Epidermal melanocyte (primary cell): Measurements from ENCODE around the gene TMEM253.

Experiments
- DNase-seq: peaks from one replicate; pipeline ENCODE4 v3.0.0; 2011; ENCODE audit warnings: low spot score; ENCODE audit not compliant: insufficient read length

Gene TMEM253

DNA sequence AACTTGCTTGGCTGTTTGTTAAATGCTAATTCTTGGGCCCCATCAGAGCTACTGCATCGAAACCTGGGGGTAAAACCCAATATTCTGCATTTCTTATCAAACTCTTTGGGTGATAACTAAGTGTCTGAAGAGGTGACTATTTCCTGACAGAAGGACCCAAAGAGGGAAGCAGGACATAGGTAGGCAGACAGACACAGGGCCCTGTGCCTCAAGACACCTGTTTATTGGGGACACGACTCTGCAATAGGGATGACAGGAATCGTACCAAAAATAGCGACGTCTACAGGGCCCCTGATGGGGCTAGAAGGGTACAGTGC is 11.0 kb upstream of the TMEM253 start:
- no peak for DNase-seq

DNA sequence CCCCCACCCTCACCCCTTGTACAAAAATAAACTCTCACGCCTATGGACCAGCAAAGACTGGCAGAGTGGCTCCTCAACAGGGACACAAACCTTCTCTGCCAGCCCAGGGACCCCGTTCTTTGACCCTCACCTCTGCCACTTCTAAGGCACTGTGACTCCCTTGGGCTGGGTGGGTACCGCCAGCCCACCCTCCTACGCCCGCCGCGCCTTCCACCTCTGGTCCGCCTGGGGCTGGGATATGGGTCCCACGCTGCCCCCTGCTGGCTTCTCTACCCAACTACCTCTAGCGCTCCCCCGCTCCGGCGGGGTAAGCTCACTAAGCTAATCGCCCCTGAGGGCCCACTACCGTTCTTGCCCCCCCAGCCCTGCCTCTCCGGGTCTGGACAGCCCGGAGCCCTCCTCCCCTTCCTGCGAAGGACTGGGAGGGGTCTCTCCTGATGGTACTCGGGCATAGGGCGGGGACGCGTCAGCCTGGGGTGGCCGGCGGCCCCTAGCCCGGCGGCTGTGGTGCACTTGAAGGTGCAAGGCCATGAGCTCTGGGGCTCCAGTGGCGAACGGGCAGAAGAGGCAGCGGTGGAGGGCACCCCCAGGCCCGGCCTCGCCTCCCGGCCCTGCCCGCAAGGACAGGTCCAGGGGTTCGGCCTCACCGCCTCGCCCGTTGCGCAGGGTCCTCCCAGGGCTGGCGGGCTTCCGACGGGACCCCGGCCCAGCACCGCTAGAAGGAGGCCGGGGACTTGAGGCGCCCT is 10.5 kb upstream of the TMEM253 start:
- no peak for DNase-seq

DNA sequence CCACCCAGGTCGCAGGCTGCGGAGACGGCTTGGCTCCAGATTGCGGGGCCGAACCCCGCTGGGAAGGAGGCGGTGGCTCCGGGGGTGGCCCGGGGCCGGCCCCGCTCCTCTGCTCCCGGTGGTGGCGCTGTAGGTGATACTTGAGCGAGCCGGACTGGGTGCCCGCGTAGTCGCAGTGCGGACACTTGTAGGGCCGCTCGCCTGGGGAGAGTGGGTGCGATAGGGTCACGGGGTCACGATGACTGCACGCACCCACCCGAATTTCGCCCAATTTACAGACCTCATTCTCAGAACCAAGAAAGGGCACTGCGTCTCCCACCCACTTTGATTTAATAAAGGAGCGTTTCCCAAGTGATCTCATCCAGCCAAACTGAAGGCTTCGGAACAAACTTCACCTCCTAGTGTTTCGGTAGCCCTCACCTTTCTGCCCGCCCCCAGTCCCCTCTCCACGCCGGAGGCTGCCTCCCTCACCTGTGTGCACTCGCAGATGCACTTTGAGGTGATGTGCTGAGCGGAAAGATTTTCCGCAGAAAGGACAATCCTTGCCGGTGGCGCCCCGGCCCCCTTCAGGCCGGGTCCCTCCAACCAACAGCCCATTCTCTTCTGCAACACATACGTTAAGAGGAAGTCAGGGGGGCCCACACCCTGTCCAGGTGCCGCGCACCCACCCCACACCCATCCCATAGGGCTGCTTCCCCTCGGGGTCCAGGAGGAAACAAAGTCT is 9.8 kb upstream of the TMEM253 start:
- DNase-seq: no peak

DNA sequence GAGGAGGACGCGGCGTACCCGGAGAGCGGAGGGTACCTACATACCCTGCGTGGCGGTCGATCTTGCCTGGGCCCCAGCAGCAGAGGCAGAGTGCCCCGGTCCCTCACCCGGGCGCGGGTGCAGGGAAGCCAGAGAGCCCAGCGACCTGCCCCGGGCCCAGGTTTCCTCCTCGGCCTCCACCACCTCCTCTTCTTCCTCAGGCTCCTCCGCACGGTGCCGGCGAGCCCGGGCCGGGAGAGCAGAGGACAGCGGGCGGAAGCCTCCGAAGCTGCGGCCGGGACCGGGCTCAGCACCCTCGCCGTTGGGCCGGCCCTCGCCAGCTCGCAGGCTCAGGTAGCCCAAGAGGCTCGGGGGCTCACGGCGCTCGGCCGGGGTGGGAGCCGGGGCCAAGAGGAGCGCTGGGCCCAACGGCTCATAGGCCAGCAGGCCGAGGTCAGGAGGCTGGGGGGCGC is 9.0 kb upstream of the TMEM253 start:
- no peak for DNase-seq

DNA sequence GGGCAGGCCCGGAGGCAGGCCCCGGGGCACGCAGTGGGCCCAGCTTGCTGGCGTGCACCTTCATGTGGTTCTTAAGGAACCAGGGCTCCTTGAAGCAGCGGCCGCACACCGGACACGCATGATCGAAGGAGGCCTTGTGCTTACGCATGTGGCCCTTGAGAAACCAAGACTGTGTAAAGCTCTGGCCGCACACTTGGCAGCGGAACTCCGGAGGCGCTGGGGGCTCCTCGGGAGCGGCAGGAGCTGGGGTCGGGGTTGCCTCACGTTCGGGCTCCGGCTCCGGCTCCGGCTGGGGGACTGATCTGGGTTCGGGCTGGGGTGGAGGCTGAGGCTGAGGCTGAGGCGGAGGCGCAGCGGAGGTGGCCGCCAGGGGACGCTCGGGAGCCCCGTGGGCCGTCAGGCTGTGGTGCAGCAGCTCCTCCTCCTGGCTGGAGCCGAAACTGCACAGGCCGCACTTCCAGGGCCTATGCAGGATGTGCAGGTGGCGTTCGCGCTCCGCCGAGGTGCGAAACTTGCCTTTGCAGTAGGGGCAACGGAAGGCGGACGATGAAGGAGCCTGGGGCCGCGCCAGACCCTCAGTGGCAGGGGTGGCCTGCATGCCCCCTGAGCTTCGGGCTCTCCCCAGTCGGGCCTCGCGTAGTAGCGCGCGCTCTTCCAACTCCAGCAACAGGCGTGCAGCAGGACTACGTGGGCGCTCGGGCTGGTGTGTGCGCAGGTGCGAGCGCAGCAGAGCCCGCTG is 8.4 kb upstream of the TMEM253 start:
- peak; percentile 94 for DNase-seq

DNA sequence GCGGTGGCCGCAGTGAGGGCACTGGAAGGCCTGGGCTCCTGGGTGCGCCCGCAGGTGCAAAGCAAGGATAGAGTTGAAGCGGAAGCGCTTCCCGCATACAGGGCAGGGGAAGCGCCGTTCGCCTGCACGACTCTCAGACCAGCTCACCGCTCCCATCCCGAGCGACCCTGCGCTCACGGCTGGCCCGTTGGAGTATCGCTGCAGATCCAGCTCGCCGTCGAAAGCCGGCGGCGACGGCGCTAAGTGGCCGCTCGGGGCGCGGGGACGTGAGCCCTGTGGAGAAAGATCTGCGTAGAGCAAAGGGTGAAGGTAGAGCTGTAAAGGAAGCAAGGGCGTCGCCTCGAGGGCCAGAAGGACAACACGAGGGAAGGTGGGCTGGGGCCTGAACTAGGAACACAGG is 7.8 kb upstream of the TMEM253 start:
- DNase-seq: no peak

DNA sequence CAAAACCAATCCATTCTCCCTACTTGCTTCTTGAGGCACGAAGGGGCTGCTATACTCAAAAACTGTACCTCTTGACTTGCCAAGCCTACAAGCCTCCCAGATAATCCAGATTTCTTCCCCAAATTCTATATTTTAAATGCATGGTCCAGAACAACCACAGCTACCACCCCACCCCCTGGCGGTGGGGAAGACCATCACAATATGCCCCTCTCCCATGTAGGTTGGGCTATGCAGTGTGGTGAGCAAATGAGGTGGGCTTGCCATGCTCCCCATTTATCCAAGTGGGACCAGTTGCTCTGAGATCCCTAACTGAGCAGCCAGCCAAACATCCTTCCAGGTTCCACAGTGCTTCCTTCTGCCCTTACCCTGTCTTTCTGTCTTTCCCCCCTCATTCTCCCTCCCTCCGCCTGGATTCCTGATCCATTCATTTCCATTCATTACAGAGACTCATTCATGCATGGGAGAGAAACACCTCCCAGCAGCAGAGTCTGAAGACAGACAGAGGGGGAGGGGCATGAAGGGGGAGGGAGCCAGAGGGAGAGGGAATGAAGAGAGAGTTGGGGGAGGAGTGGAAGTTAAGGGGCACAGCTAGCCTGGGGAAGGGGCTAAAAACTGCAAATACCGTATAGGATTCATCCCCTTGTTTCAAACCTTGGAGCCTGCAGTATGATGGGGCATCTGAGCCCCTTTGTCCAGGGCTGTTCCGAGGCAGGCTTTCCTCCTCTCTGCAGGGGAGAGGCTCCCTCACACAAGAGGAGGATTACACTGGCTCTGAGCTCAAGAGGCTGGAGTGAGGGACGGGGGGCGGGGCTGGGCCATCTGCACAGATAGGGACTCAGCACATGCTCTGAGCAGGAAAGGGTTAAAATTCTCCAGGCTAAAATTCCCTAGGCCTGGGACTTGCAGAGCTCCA is 6.8 kb upstream of the TMEM253 start:
- peak; percentile 75 for DNase-seq

DNA sequence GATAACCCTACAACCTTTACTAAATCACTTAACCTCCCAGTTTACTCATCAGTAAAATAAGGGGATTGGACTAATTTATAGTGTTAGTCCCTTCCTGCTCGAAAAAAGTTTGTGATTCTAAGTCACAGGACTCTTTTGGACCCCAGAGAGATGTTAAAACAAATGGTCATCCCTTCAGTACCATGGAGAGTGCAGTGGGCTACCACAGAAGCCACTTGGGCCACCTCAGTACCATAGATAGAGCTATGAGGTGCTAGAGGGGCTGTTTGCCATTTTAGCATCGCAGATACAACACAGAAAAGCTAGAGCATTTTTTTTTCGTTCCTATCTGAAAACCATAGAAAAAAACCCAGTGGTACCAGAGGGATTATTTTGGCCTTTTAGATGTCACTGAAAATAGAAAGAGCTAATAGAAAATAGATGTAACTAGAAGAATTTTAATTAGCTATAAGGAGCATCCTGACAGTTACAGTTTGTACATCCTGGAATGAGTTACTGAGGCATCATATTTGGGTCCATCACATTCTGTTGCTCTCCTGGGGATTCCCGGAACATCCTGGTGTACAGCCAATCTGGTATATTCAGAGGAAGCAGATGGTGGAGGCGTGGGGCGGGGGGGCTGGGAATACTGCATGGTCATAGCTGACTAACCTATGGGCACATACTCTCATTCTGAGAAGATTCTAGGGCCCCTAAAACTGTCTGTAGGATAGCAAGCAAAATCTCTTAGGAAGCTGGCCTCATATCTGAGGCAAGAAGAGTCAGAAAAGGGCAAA is 5.2 kb upstream of the TMEM253 start:
- no peak for DNase-seq

DNA sequence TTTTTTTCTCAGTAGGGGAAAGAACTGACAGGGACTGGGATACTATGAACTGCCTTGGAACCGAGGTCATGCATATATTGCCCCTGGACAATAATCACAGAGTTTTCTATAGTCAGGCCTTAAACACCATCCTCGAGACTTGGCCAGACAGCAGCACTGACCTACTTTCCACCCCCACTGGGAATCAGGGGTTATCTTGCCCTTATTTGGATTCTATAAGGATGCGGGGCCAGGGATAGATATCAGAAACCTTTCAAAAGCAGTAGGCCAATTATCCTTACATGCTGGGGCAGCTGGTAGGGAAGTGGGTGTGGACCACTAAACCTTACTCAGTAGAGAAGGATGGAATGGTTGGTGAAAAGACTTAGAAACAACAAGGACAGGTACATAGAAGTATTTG is 4.4 kb upstream of the TMEM253 start:
- no peak for DNase-seq

DNA sequence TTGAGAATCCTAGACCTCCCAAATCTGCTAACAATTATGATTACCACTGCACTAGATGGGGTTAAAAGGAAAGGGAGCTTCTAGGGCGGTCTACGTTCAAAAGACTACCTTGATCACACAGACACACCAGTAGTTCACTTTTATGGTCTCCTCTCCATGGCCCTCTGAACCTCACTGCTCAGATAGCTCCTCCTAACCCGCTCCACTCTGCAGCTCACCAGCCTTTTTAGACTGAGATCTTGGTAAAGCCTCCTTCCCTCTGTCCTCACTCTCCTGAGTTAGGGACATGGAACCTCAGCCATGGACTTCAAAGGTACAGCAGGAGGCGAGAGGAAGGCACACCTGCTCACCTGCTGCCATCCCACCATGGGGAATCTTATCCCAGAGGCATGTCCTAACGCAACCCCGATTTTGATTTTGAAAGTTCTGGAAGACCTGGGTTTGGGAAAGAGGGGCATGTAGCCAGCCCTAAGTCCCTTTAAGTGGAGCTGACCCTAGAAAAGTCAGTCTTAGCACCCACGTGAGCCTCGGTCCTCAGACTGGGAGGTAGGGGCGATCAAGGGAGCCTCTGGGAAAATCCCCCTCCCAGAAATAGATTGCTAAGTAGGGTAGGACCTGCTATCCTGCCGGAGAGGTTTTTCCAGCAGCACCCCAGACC is 3.8 kb upstream of the TMEM253 start:
- DNase-seq: no peak

DNA sequence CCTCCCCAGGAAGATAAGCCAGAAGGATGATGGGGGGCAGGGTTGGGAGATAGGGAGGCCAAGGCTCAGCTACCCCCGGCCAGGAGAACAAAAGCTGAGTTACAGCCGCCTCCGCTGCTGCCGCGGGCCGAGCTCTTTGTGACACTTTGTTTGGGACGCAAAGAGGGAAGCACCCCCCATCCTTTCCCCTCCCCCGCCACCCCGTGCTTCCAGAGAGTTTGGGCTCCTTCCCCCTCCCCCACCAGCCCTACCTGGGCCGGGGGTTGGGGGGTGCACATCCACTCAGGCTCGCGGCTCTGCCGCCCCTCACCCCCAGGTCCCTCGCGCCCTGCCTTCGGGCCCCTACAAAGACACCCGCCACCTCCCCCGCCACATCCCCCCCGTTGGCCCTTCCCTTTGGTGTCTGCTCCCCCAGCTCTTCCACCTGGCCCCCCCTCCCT is 3.2 kb upstream of the TMEM253 start:
- DNase-seq: no peak

DNA sequence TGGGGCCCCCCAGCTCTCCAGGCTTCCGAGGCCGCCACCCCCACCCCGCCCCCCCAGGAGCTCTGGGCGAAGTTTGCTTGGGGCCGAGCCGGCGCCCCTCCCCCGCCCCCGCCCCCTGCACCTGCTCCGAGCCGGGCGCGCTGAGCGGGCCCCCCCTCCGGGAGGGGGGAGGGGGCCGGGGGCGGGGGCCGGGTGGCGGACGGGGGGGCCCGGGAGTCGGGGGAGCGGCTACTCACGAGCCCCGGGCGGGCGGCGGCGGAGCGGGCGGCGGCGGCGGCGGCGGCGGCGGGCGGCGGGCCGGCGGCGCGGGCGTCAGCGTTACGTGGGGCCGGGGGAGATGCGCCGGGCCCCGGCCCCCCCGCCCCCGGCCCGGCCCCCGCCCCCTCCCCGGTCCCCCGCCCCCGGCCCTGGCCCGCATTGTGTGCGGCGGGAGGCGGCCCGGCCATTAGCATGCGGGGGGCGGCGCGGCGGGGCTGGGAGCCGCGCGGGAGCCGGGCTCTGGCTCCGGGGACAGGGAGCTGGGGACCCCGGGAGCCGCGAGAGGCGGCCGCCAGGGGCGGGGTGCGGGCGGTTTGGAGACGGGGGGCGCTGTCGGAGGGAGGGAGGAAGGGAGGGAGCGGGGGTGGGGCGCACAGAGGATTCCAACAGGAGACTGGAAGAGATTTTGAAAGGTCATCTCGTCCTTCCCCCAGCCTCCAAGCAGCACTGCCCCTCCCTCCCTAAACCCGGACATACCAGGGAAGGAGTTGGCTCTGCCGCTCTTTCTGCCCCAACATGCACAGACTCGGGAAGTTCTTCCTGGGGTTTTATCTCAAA is 2.6 kb upstream of the TMEM253 start, which contains the start of gene ZNF219:
Gene ZNF219 (minus strand): TSS at position 580 of the 816 bp plus-strand sequence. CDS start 5,064 bp downstream, outside the sequence.
- DNase-seq: no peak

DNA sequence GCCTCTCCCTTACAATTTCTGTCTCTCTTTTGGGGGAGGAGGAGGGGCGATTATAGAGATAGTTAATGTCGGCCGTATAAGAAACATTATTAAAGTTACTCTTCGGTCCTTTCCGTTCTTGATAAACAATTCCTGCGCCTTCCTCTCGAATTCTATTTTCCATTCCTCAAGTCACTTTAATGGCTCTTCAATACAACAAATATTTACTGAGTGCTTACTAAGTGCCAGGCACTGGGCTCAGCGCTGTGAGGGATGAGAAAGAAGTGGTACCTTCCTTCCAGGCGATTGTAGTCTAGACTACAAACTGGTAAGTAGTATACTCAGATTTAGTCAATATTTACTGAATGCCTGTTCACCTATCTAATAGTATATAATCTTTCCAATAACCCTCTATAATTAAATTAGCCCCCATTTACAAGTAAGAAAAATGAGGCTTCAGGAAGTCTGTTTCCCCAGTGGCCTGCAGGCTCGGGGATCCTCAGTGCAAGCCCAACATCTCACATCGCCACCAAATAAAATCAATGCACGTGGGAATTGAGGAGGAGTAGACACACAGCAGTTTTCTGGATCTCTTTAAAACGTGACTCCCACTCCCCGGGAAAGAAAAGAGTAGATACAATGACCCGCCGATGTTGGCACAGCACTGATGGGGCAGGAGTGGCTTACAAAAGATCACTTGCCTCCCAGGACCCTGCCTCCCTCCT is 1.8 kb upstream of the TMEM253 start:
- no peak for DNase-seq

DNA sequence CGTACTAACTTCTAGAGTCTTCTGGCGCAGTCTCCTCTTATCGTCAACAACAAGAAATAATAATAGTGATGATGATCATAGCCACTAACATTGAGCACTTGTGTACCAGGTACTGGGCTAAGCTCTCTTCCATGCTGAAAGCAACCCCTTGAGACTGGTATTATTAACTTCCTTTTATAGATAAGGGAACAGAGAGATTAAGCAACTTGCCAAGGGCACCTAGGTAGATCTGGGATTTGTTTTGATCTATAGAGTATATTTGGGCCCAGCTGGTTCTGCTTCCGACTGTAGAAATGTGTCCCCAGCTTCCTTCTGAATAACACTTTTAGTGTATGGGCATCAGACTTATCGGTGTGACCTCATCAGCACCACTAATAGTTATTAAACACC is 1.3 kb upstream of the TMEM253 start:
- no peak for DNase-seq

DNA sequence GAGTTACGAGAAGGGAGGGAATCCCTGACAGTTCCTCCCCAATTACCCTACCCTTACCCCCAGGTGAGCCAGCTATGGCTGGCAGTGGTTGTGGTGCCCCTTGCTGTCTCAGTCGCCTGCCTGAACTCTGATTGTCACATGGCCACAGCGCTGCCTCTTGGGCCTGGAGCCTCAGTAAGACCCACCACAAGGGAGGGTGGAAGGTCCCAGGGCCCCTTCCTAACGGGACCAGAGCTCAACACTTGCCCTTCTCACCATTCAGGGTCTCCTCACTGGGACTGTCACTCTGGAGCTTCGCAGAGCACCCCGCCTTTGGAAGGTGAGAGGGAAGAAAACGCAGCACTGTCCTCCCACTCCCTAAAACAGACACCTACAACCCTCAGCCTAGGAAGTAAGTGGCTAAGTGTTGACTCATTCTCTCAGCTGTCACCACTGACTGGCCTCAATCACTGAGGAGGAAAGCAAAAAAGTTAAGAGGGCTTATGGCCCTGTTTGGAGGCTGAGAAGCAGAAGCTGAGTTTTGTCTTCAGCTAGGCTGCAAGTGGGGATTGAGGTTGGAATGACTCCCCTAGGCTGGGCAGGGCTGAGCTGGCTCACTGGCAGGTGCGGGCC is 1.0 kb downstream of the TMEM253 start:
- DNase-seq: no peak

DNA sequence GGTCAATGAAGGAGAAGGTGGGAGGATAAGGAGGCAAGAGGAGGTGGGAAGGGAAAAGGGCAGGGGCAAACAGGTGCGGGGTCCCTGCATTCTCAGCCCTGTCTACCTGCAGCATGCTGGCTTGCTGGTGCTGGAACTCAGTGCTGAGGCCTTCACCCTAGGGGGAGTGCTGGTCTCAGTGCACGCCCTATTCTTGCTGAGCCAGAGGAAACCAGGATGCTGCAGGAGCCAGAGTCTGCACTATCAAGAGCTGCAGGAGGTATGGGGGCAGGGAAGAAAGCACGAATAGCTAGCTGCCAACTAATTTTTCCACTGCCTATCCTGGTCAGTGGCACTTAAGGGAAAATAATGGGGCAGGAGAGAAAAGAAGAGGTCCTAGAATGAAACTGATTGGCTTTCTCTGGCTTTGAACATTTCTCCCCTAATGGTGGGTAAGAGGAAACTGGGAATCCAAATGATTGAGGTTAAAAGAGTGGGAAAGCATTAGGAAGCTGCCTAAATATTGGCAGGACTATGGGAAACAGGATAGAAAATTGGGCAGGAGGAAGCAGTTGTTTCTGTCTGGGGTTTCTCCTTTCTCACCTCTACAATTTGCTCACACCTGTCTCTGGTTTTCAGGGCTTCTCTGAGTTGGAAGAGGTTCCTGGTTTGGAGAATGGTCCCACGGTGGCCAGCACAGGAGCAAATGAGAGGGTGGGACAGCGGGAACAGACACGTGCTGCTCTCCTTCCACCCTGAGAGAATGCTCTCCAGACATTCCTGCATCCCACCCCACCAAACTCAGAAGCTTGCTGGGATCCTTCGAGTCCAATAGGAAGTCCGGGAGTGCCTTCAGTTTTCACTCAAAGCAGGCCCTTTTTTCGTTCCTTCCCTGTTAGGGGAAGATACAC is 1.9 kb downstream of the TMEM253 start:
- DNase-seq: no peak

DNA sequence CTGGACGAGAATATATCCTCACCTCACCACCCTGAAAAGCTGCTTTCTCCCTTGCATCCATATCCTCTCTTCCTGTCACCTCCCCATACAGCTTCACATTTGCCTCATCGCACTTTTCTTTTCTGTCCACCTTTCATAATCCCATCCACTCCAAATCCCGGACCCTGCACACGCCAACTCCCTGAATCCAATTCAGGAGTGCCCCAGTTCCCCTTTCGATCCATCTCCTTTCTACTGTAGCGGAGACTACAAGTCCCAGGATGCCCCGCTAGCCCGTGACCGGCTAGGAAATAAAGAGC is 2.5 kb downstream of the TMEM253 start:
- DNase-seq: peak; percentile 99
